H1 (cell line): ENCODE data around the gene RHBDD2. TPM values are rescaled to one million over a fixed set of nuclear protein-coding genes. Genes with fewer than 3 reads are reported as not detected.
"Not testable (repeated sequence)": the region's sequence is repeated elsewhere in the genome, so short reads cannot be mapped to it uniquely, and the experiment has no call there.

ENCODE experiments used
- CTCF ChIA-PET: fragments of 300-600 bp; sonication (Branson Sonifier 250); formaldehyde crosslinking; loops from one replicate; lab custom pipeline; 2021; ENCODE audit not compliant: partially characterized antibody; lab: Charles Lee
- POLR2A ChIA-PET: fragments of 300-600 bp; sonication (Branson Sonifier 250); formaldehyde crosslinking; loops from one replicate; lab custom pipeline; 2021; ENCODE audit warnings: inconsistent platforms; ENCODE audit not compliant: partially characterized antibody; lab: Charles Lee
- DNase-seq, 2 experiments: peaks; one replicate each; pipeline versions ENCODE4 v3.0.0 to v3.0.0-alpha.2; 2010 to 2022; ENCODE audit warnings: low spot score in 2 of 2, low read depth in 1 of 2, mixed read lengths in 1 of 2
- FAIRE-seq: peaks from 2 replicates; lab custom pipeline; 2011; peaks lifted over from hg19 to GRCh38; lab: Jason Lieb, UNC
- H2AFZ ChIP-seq: 2 replicates; pipeline ENCODE4 v1.8.1; 2012; ENCODE audit warnings: low read length, inconsistent platforms
- H2AK5ac ChIP-seq: 2 replicates; pipeline ENCODE4 v1.6.1; 2013; ENCODE audit warnings: low read depth, low read length
- H2BK120ac ChIP-seq: replicated peaks from 2 replicates; pipeline ENCODE3; 2013; ENCODE audit warnings: low read depth, low read length, inconsistent platforms
- H2BK12ac ChIP-seq: 2 replicates; pipeline ENCODE4 v1.6.1; 2013; ENCODE audit warnings: low read depth, low read length
- H2BK15ac ChIP-seq: 2 replicates; pipeline ENCODE4 v1.6.1; 2013; ENCODE audit warnings: low read length
- H2BK20ac ChIP-seq: 2 replicates; pipeline ENCODE4 v1.6.1; 2013; ENCODE audit warnings: low read length
- H2BK5ac ChIP-seq: 2 replicates; pipeline ENCODE4 v1.6.1; 2013; ENCODE audit warnings: low read depth, low read length
- H3K14ac ChIP-seq: 2 replicates; pipeline ENCODE4 v1.6.1; 2013; ENCODE audit warnings: inconsistent platforms; ENCODE audit not compliant: insufficient read length
- H3K18ac ChIP-seq: 2 replicates; pipeline ENCODE4 v1.6.1; 2013; ENCODE audit warnings: low read length; ENCODE audit errors: extremely low read depth
- H3K23ac ChIP-seq: 2 replicates; pipeline ENCODE4 v1.6.1; 2013; ENCODE audit warnings: inconsistent platforms; ENCODE audit not compliant: insufficient read length
- H3K23me2 ChIP-seq: 2 replicates; pipeline ENCODE4 v1.6.1; 2013; ENCODE audit warnings: low read depth, low read length
- H3K27ac ChIP-seq: 2 replicates; pipeline ENCODE4 v1.6.1; 2011; ENCODE audit warnings: low read depth, low read length, inconsistent platforms
- H3K27me3 ChIP-seq, 4 experiments: replicated peaks in 1 of 4; 1 replicate in 1 of 4; 2 replicates in 3 of 4; pipeline versions ENCODE4 v1.6.1 to v1.8.1; 2011 to 2013; ENCODE audit warnings: low read length in 3 of 4, mild to moderate bottlenecking in 3 of 4, inconsistent platforms in 2 of 4, mixed read lengths in 2 of 4, moderate library complexity in 1 of 4; ENCODE audit not compliant: control insufficient read depth in 3 of 4, insufficient read depth in 3 of 4; ENCODE audit errors: extremely low read depth in 1 of 4
- H3K36me3 ChIP-seq, 4 experiments: 2 replicates each; pipeline versions ENCODE4 v1.6.1 to v1.8.1; 2011 to 2013; ENCODE audit warnings: mild to moderate bottlenecking in 4 of 4, low read length in 3 of 4, moderate library complexity in 2 of 4, control low read depth in 1 of 4, inconsistent platforms in 1 of 4; ENCODE audit not compliant: insufficient read depth in 4 of 4, control insufficient read depth in 2 of 4
- H3K4ac ChIP-seq: replicated peaks from 2 replicates; pipeline ENCODE3; 2013; ENCODE audit warnings: low read length, low read depth, mixed read lengths, inconsistent platforms; ENCODE audit not compliant: insufficient read length
- H3K4me1 ChIP-seq, 4 experiments: replicated peaks in 1 of 4; 1 replicate in 1 of 4; 2 replicates in 3 of 4; pipeline versions ENCODE4 v1.6.1 to v1.8.1; 2011 to 2013; ENCODE audit warnings: low read length in 3 of 4, inconsistent platforms in 2 of 4, mixed read lengths in 1 of 4; ENCODE audit not compliant: insufficient read depth in 4 of 4, control insufficient read depth in 3 of 4
- H3K4me2 ChIP-seq, 2 experiments: 2 replicates each; pipeline versions ENCODE4 v1.6.1 to v1.8.1; 2011 to 2013; ENCODE audit warnings: low read depth in 2 of 2, low read length in 2 of 2, control low read depth in 1 of 2, inconsistent platforms in 1 of 2, mild to moderate bottlenecking in 1 of 2; ENCODE audit not compliant: insufficient read depth in 1 of 2
- H3K4me3 ChIP-seq, 4 experiments: fragments of 200-600, 300-600 bp in 1 of 4; sonication (generic), shearing (Covaris generic), sonication (Bioruptor Twin) in 1 of 4; 2 replicates each; pipeline versions ENCODE4 v1.5.1 to v1.8.1; 2011 to 2016; ENCODE audit warnings: low read length in 4 of 4, low read depth in 3 of 4, control low read depth in 2 of 4, inconsistent platforms in 2 of 4, mild to moderate bottlenecking in 2 of 4, mixed read lengths in 1 of 4, moderate library complexity in 1 of 4; ENCODE audit not compliant: insufficient read depth in 2 of 4; ENCODE audit errors: extremely low read depth in 1 of 4
- H3K56ac ChIP-seq: replicated peaks from 2 replicates; pipeline ENCODE3; 2013; ENCODE audit warnings: low read depth, mild to moderate bottlenecking, mixed read lengths, low read length, inconsistent platforms; ENCODE audit not compliant: insufficient read length
- H3K79me1 ChIP-seq: 2 replicates; pipeline ENCODE4 v1.6.1; 2013; ENCODE audit warnings: low read depth, low read length, control low read depth
- H3K79me2 ChIP-seq, 2 experiments: 2 replicates each; pipeline versions ENCODE4 v1.6.1 to v1.8.1; 2012 to 2013; ENCODE audit warnings: low read length in 2 of 2, mild to moderate bottlenecking in 2 of 2, inconsistent platforms in 1 of 2; ENCODE audit not compliant: insufficient read depth in 2 of 2, control insufficient read depth in 1 of 2
- H3K9ac ChIP-seq, 4 experiments: replicated peaks in 1 of 4; 1 replicate in 1 of 4; 2 replicates in 3 of 4; pipeline versions ENCODE4 v1.6.1 to v1.8.1; 2011 to 2013; ENCODE audit warnings: low read depth in 3 of 4, low read length in 3 of 4, control low read depth in 2 of 4, mild to moderate bottlenecking in 2 of 4, moderate library complexity in 2 of 4, inconsistent platforms in 1 of 4; ENCODE audit errors: extremely low read depth in 1 of 4
- H3K9me3 ChIP-seq, 2 experiments: 2 replicates each; pipeline versions ENCODE4 v1.6.1 to v1.8.1; 2012 to 2013; ENCODE audit warnings: mild to moderate bottlenecking in 2 of 2, moderate library complexity in 2 of 2, control low read depth in 1 of 2, inconsistent platforms in 1 of 2, low read depth in 1 of 2, low read length in 1 of 2, mixed read lengths in 1 of 2; ENCODE audit not compliant: insufficient read depth in 2 of 2
- H4K20me1 ChIP-seq, 2 experiments: replicated peaks in 1 of 2; 2 replicates each; pipeline versions ENCODE3 to v1.8.1; 2011 to 2013; ENCODE audit warnings: inconsistent platforms in 2 of 2, low read length in 2 of 2, mild to moderate bottlenecking in 1 of 2; ENCODE audit not compliant: insufficient read depth in 2 of 2, control insufficient read depth in 1 of 2
- H4K5ac ChIP-seq: 2 replicates; pipeline ENCODE4 v1.6.1; 2013; ENCODE audit warnings: low read length, low read depth, mixed read lengths, inconsistent platforms; ENCODE audit not compliant: insufficient read length
- H4K8ac ChIP-seq: 2 replicates; pipeline ENCODE4 v1.8.0; 2013; ENCODE audit warnings: mild to moderate bottlenecking, moderate library complexity, low read length, inconsistent platforms; ENCODE audit not compliant: insufficient read depth; ENCODE audit errors: extremely low read depth
- H4K91ac ChIP-seq: replicated peaks from 2 replicates; pipeline ENCODE3; 2013; ENCODE audit warnings: low read length, mixed read lengths, inconsistent platforms; ENCODE audit not compliant: insufficient read length
- BRCA1 ChIP-seq: IDR thresholded peaks from 2 replicates; pipeline ENCODE4 v1.6.1; 2012; ENCODE audit warnings: low read depth, low read length, improper control_type of control experiment
- HDAC6 ChIP-seq: IDR thresholded peaks from one replicate; pipeline ENCODE4 v1.7.1; 2012; ENCODE audit warnings: low read depth, mild to moderate bottlenecking, inconsistent platforms, low read length, moderate library complexity
- NRF1 ChIP-seq: IDR thresholded peaks from 2 replicates; pipeline ENCODE4 v1.6.1; 2011; ENCODE audit warnings: mild to moderate bottlenecking, low read depth, low read length, improper control_type of control experiment
- WGBS, 2 experiments: shearing (Covaris generic) in 1 of 2; methylation state at CpG; one replicate each; pipeline versions ENCODE4 v1.1.6 to v1.1.7; 2013 to 2015; ENCODE audit warnings: low lambda C conversion rate in 2 of 2, mixed read lengths in 2 of 2, inconsistent platforms in 1 of 2, low coverage in 1 of 2, missing lambda C conversion rate in 1 of 2; ENCODE audit not compliant: insufficient replicate concordance in 2 of 2, insufficient coverage in 1 of 2, insufficient read length in 1 of 2; ENCODE audit errors: extremely low coverage in 1 of 2, missing lambda C conversion rate in 1 of 2; 5-methylcytosine and 5-hydroxymethylcytosine counted together
- polyA plus RNA-seq, 7 experiments: library from polyadenylated mRNA; depleted of rRNA in 3 of 7; stranded (reverse) in 5 of 7; unstranded in 2 of 7; fragments of >200 nt in 5 of 7; fragments of 200-250 nt in 2 of 7; gene quantifications; 1 replicate in 5 of 7; 2 replicates in 1 of 7; 4 replicates in 1 of 7; pipeline versions ENCODE4 v1.2.1 to v1.2.3, GENCODE V29; 2011 to 2013; ENCODE audit warnings: missing spikeins in 2 of 7, mixed read lengths in 2 of 7
- total RNA-seq: library from RNA; stranded (reverse); fragmentation: NEBNext Ultra II Directional; extraction: Animal tissue kit (Norgen Biotek cat#: 25700); gene quantifications from 2 replicates; pipeline ENCODE4 v1.2.1, GENCODE V29; 2021

The RHBDD2 gene
- total and polyA plus RNA-seq, 2 of the 8 experiments (the other 6 are each of a cell fraction or from before 2014, with no cell fraction given): 28.3 to 65.5 TPM

DNA sequence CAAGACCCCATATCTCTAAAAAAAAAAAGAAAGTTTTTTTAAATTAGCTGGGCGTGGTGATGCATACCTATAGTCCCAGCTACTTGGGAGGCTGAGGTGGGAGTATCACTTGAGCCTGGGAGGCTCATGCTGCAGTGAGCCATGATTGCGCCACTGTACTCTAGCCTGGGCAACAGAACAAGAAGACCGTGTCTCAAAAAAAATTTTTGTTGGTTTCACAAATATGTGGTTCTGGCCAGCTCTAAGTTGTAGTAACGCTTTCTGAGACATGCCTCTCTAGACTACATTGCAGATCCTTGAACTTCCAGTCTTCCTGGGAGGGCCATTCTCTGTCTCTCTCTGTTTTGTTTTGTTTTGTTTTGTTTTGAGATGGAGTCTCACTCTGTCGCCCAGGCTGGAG is 24.6 kb upstream of the RHBDD2 start (continued):
- no peak for TF ChIP-seq HDAC6
- TF ChIP-seq NRF1: no peak
- no peak for TF ChIP-seq BRCA1
- TF ChIP-seq, all 59 proteins: peak for 0

DNA sequence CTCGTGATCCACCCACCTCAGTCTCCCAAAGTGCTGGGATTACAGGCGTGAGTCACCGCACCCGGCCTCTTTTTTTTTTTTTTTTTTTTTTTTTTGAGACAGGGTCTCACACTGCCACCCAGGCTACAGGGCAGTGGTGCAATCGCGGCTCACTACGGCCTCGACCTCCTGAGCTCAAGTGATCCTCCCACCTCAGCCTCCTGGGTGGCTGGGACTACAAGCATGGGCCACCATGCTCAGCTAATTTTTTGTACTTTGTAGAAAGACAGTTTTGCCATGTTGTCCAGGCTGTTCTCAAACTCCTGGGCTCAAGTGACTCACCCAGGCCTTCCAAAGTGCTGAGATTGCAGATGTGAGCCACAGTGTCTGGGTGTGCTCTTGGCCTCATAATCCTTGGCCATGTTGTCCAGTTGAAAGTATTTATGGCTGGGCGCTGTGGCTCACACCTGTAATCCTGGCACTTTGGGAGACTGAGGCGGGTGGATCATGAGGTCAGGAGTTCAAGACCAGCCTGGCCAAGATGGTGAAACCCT is 24.0 kb upstream of the RHBDD2 start:
- not testable (repeated sequence) for H2BK120ac ChIP-seq, H3K4me2 ChIP-seq, H3K23ac ChIP-seq, H4K91ac ChIP-seq, H2AK5ac ChIP-seq, H2BK12ac ChIP-seq, H3K9me3 ChIP-seq, H2AFZ ChIP-seq, FAIRE-seq, H3K79me1 ChIP-seq, H3K56ac ChIP-seq, H3K14ac ChIP-seq, H3K18ac ChIP-seq, H3K9ac ChIP-seq, H4K8ac ChIP-seq, H3K36me3 ChIP-seq, DNase-seq, H3K23me2 ChIP-seq, H4K20me1 ChIP-seq, H2BK5ac ChIP-seq, H3K27ac ChIP-seq, H3K4me1 ChIP-seq, H4K5ac ChIP-seq, H3K79me2 ChIP-seq, H2BK15ac ChIP-seq, H3K27me3 ChIP-seq, H3K4ac ChIP-seq, H2BK20ac ChIP-seq, H3K4me3 ChIP-seq
- POLR2A ChIA-PET: interaction anchor here (1.1 kb wide), 1 partner anchor 193 kb away, joined by 4 read pairs; the partner anchor contains the start of genes MDH2 and STYXL1
- CTCF ChIA-PET: interaction anchor here (3.4 kb wide), 1 partner anchor 12 kb away, joined by 16 read pairs; no protein-coding TSS in a partner anchor
- 96% methylated on average over 4 of the region's 10 CpGs; no CpG with 5 or more reads in 1 of the 2 experiments for WGBS, 2 experiments
